GM12875 (cell line): ENCODE measurements around the gene GNG13.

Experiments
- H3K4me3 ChIP-seq: one replicate; pipeline ENCODE4 v1.5.1; 2011; ENCODE audit warnings: low read depth, low read length, control low read depth
- CTCF ChIP-seq: IDR thresholded peaks from 2 replicates; pipeline ENCODE4 v1.5.1; 2011; ENCODE audit warnings: low read depth, mild to moderate bottlenecking, control low read depth, inconsistent platforms, low read length, moderate library complexity, borderline replicate concordance; ENCODE audit not compliant: insufficient read depth

Gene GNG13

GRCh38 chr16:808085-808386 lies 7.5 kb upstream of the GNG13 start:
- no peak for TF ChIP-seq CTCF
- peak overlapping the region; percentile 95 for H3K4me3 ChIP-seq

GRCh38 chr16:807347-808084 lies 7.0 kb upstream of the GNG13 start:
- TF ChIP-seq CTCF, result no peak
- peak overlapping the region; percentile 95 for H3K4me3 ChIP-seq

GRCh38 chr16:805474-805873 lies 4.9 kb upstream of the GNG13 start:
- TF ChIP-seq CTCF, result no peak
- no peak overlapping the region for H3K4me3 ChIP-seq

GRCh38 chr16:804193-805048 lies 3.9 kb upstream of the GNG13 start:
- no peak for TF ChIP-seq CTCF
- H3K4me3 ChIP-seq, result no peak overlapping the region

- no peak overlapping the region for H3K4me3 ChIP-seq
- no peak for TF ChIP-seq CTCF
Observed at GRCh38 chr16:803754-804080, 3.2 kb upstream of the GNG13 start.

GRCh38 chr16:802914-803753 lies 2.6 kb upstream of the GNG13 start:
- H3K4me3 ChIP-seq, result no peak overlapping the region
- no peak for TF ChIP-seq CTCF
